Endothelial cell of umbilical vein (primary cell): Measurements from ENCODE around the gene RHBDF1.

ENCODE experiments used
- EZH2 ChIP-seq: IDR thresholded peaks from 2 replicates; pipeline ENCODE4 v1.6.1; 2012; ENCODE audit warnings: borderline replicate concordance, low read depth, mild to moderate bottlenecking, moderate library complexity, low read length, inconsistent platforms; ENCODE audit not compliant: severe bottlenecking
- FOS ChIP-seq: IDR thresholded peaks from 2 replicates; pipeline ENCODE4 v1.6.1; 2011; ENCODE audit warnings: mild to moderate bottlenecking, low read length, moderate library complexity, borderline replicate concordance; ENCODE audit not compliant: insufficient read depth
- JUN ChIP-seq: IDR thresholded peaks from 2 replicates; pipeline ENCODE4 v1.6.1; 2011; ENCODE audit warnings: borderline replicate concordance, low read depth; ENCODE audit not compliant: insufficient read length, insufficient read depth
- MYC ChIP-seq: IDR thresholded peaks from one replicate; pipeline ENCODE4 v1.6.1; 2011; ENCODE audit warnings: mild to moderate bottlenecking, low read depth, low read length
- POLR2A ChIP-seq: IDR thresholded peaks from 2 replicates; pipeline ENCODE4 v1.6.1; 2012; ENCODE audit warnings: low read depth, mild to moderate bottlenecking, control low read depth, low read length
- POLR2AphosphoS5 ChIP-seq: IDR thresholded peaks from 2 replicates; pipeline ENCODE4 v1.6.1; 2012; ENCODE audit warnings: low read depth, mild to moderate bottlenecking, control low read depth, low read length, moderate library complexity; ENCODE audit not compliant: insufficient read depth
- TF ChIP-seq, protein P1 (sequence below), 2 donors: IDR thresholded peaks; 1 replicate in 1 of 2; 2 replicates in 1 of 2; pipeline ENCODE4 v1.5.1; 2011; ENCODE audit warnings: low read length in 2 of 2, mild to moderate bottlenecking in 2 of 2, moderate library complexity in 2 of 2, control low read depth in 1 of 2, inconsistent platforms in 1 of 2, low read depth in 1 of 2; ENCODE audit not compliant: insufficient read depth in 1 of 2; ENCODE audit errors: extremely low read depth in 1 of 2
- TF ChIP-seq, protein P2 (sequence below): IDR thresholded peaks from 2 replicates; pipeline ENCODE4 v1.6.1; 2011; ENCODE audit not compliant: insufficient read depth, insufficient read length

DNA sequence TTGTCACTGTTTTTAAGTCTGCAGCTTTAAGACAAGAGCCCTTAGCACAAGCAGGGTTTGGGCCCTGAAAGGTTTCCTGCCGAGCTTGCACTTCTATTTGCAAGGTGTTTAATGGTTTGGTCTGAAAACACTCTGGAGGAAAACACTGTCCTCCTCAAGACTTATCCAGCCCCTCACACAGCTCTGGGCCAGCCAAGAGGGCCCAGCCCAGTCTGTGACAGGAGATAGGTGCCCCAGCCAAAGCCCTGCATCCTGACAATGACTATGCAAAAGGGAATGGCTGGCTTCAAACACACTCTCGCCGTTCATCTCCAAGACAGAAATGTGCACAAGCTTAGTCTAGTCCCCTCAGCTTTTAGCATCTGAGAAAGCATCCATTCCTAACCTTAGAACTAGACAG, 32.5 kb upstream of the RHBDF1 start:
- TF ChIP-seq, protein P1, sequence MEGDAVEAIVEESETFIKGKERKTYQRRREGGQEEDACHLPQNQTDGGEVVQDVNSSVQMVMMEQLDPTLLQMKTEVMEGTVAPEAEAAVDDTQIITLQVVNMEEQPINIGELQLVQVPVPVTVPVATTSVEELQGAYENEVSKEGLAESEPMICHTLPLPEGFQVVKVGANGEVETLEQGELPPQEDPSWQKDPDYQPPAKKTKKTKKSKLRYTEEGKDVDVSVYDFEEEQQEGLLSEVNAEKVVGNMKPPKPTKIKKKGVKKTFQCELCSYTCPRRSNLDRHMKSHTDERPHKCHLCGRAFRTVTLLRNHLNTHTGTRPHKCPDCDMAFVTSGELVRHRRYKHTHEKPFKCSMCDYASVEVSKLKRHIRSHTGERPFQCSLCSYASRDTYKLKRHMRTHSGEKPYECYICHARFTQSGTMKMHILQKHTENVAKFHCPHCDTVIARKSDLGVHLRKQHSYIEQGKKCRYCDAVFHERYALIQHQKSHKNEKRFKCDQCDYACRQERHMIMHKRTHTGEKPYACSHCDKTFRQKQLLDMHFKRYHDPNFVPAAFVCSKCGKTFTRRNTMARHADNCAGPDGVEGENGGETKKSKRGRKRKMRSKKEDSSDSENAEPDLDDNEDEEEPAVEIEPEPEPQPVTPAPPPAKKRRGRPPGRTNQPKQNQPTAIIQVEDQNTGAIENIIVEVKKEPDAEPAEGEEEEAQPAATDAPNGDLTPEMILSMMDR (IDR thresholded peaks at IDR 0.05; ENCODE audit: extremely low read depth in 1 of 2, insufficient read depth in 1 of 2, low read depth in 1 of 2, low read length in 2 of 2) = no peak
- TF ChIP-seq POLR2A (no peak), EZH2 (no peak), MYC (no peak), JUN (no peak), POLR2AphosphoS5 (no peak), FOS (no peak)
- TF ChIP-seq, protein P2, sequence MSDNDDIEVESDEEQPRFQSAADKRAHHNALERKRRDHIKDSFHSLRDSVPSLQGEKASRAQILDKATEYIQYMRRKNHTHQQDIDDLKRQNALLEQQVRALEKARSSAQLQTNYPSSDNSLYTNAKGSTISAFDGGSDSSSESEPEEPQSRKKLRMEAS = no peak
